SK-N-MC (cell line): ENCODE results near the gene ZDHHC6.
A peak's percentile ranks its signal among the peaks of the same experiment; 100 is the strongest.

Source experiments
- DNase-seq: peaks from one replicate; pipeline ENCODE4 v3.0.0-alpha.2; 2011; ENCODE audit warnings: low read depth, low spot score
- H3K27ac ChIP-seq: fragments of 200-600 bp; sonication (generic); 2 replicates; pipeline ENCODE4 v1.5.1; 2016; ENCODE audit warnings: mixed run types
- H3K36me3 ChIP-seq: fragments of 200-600 bp; sonication (generic); 2 replicates; pipeline ENCODE4 v1.6.1; 2017; ENCODE audit warnings: antibody characterized with exemption, low read length, mixed read lengths; ENCODE audit not compliant: insufficient read depth
- H3K4me3 ChIP-seq: fragments of 200-600 bp; sonication (generic); 2 replicates; pipeline ENCODE4 v1.5.1; 2016
- H3K9ac ChIP-seq: fragments of 200-600 bp; sonication (generic); 2 replicates; pipeline ENCODE4 v1.8.0; 2017; ENCODE audit warnings: mixed run types, mixed read lengths; ENCODE audit not compliant: insufficient read length
- H3K9me3 ChIP-seq: fragments of 200-600 bp; sonication (generic); 2 replicates; pipeline ENCODE4 v1.6.1; 2017; ENCODE audit warnings: low read depth, mild to moderate bottlenecking, antibody characterized with exemption, low read length, moderate library complexity, mixed read lengths
- EZH2 ChIP-seq: fragments of 200-600 bp; sonication (generic); IDR thresholded peaks from one replicate; pipeline ENCODE4 v1.6.1; 2017; ENCODE audit warnings: antibody characterized with exemption
- FOXP2 ChIP-seq: optimal IDR thresholded peaks from 2 replicates; pipeline ENCODE3; 2011; ENCODE audit warnings: mild to moderate bottlenecking, moderate library complexity; ENCODE audit not compliant: insufficient read depth; ENCODE audit errors: extremely low read length, control extremely low read depth
- POLR2AphosphoS5 ChIP-seq: IDR thresholded peaks from 2 replicates; pipeline ENCODE4 v1.6.1; 2012; ENCODE audit warnings: mild to moderate bottlenecking, low read depth, low read length, borderline replicate concordance

Gene ZDHHC6

DNA sequence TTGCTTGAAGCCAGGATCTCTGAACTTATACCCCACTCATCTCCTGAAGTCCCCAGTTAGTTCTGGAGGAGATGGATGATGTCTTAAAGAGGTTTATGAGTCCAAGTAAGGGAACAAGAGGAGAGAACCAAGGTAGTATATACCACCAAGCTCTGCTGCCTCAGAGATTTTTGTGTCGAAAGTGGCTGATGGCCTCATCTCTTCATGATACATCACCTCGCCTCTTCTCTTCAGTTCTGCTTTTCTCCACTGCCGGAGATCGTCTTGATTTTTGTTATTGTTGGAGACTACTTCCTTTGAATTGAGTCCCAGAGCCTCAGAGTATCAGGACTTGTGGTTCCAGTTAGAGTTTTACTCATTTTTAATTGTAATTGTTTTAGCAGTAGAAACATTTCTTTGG is 2.2 kb upstream of the ZDHHC6 start:
- TF ChIP-seq EZH2: no peak
- Histone ChIP-seq H3K36me3 (peaks cover 10% of the 10 kb centered on the region), H3K9ac (no peak overlapping the region), H3K9me3 (no peaks in the 10 kb centered on the region), H3K27ac (no peak overlapping the region), H3K4me3 (no peak overlapping the region)
- no peak for DNase-seq

DNA sequence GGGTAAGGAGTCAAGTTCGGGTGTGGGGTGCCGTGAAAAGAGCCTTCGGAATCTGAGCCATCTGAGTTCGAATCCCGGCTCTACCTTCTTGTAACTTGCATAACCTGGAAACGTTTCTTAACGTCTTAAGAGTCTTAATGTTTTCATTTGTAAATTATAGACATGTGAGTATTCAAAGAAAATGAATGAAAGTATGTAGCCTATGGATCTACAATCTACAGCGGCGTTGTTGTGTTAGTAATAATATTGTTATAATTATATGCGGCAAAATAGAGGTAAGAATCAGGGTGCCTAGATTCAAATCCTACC is 860 bp upstream of the ZDHHC6 start:
- Histone ChIP-seq H3K9me3 (no peaks in the 10 kb centered on the region), H3K4me3 (peak overlapping the region; percentile 91), H3K36me3 (peaks cover 10% of the 10 kb centered on the region), H3K27ac (no peak overlapping the region), H3K9ac (peak overlapping the region; percentile 92)
- no peak for DNase-seq
- TF ChIP-seq EZH2: no peak
- no peak for TF ChIP-seq POLR2AphosphoS5
- no peak for TF ChIP-seq FOXP2

DNA sequence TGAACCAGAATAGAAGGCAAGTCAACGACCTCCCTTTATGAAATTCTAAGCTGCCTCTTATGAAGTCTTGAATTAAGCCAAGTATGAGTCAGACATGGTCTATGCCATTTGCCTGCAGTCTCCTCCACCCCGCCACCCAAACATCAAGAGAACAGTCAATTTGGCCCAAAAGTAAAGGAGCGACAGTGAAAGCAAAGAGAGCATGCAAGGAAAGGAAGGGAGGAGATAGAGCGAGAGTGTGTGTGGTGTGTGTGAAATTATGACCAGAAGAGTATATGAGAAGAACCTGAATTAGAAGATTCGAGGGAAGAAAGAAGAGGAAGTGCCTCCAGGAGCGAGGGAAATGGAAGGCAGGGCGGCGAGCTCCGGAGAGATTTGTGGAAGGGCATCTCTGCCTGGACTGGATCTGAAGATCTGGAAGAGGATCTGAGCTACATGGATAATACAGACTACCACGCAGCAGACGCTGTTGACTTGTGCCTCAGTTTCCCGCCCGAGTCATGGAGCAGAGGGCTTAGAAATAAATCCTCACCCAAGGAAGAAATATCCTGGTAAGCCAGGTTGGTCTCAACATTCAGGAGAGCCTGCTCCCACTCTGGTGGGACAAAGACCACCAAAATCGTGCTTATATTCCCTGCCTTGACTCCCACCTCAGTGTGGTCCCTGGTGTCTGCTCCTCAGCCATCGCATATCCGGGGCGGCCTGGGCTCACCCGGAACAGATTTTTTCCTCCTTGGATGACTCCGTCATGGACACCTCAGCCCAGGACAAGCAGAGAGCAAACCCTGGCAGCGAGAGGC is 459 bp downstream of the ZDHHC6 start:
- no peaks in the 10 kb centered on the region for H3K9me3 ChIP-seq
- H3K9ac ChIP-seq: peak overlapping the region; percentile 92
- peaks cover 10% of the 10 kb centered on the region for H3K36me3 ChIP-seq
- DNase-seq: no peak
- H3K4me3 ChIP-seq: peak overlapping the region; percentile 91
- TF ChIP-seq EZH2 (no peak), POLR2AphosphoS5 (no peak), FOXP2 (no peak)
- H3K27ac ChIP-seq: no peak overlapping the region

DNA sequence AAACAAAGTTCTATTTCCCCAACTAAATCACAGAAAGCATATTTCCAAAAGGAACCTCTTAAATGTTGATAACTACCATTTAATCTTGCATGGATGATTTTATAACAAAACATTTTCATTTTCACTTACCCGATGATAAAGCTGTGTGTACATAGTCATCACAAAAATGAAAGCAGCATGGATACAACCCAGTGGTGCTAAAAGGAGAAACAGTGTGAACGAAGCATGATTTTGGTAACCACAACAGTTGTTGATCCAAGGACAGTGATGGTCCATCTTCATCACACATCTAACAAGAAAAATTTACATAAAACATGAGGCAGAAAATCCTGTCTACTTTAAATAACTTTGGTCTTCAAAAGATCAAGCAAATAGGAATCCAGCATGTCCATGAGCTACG is 4.7 kb downstream of the ZDHHC6 start:
- H3K36me3 ChIP-seq: peaks cover 15% of the 10 kb centered on the region
- no peak overlapping the region for H3K27ac ChIP-seq
- no peak for TF ChIP-seq EZH2
- no peak for TF ChIP-seq FOXP2
- no peak for TF ChIP-seq POLR2AphosphoS5
- H3K9ac ChIP-seq: no peak overlapping the region
- H3K9me3 ChIP-seq: no peaks in the 10 kb centered on the region
- no peak overlapping the region for H3K4me3 ChIP-seq
- DNase-seq: no peak

DNA sequence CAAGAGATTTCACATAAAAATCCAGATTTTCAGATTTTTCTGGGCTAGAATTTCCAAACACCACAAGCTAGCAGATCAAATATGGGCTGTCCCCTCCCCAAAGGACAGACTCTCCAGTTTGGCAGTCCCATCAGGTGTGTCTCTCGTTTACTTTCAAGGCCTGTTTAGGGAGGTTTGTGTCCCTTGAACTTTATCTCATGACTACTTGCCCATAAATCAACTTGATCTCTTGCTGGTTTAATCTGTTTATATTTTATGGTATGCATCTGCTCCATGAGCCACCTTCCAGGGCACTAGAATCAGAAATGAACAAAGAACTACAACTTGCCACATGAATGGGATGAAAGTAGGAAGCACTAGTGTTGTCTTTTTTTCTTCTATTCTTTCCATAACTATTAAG is 5.2 kb downstream of the ZDHHC6 start:
- H3K9ac ChIP-seq: no peak overlapping the region
- no peak overlapping the region for H3K4me3 ChIP-seq
- H3K36me3 ChIP-seq: peaks cover 15% of the 10 kb centered on the region
- no peak for TF ChIP-seq POLR2AphosphoS5
- no peak for TF ChIP-seq FOXP2
- TF ChIP-seq EZH2: no peak
- no peak for DNase-seq
- no peaks in the 10 kb centered on the region for H3K9me3 ChIP-seq
- no peak overlapping the region for H3K27ac ChIP-seq

DNA sequence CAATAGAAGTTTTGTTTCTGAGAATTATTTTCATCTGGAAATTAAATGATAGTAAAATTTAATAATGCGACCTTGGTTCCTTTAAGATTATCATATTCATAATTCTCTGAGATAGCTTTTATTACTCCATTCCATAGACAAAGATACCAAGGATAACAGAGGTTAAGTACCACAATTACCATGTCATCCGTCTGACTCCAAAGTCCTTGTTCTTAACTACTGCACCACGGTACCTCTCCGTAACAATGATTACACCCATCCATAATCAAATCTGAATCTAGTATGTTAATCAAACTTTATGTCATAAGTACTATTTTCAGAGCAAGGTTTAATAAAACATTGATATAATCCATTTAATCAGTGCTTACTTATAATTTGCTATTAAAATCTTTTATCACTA is 8.4 kb downstream of the ZDHHC6 start:
- Histone ChIP-seq H3K36me3 (peaks cover 7% of the 10 kb centered on the region; the same call in 1 of the 2 replicates), H3K4me3 (no peak overlapping the region), H3K9ac (no peak overlapping the region), H3K9me3 (no peaks in the 10 kb centered on the region), H3K27ac (no peak overlapping the region)
- DNase-seq: no peak
- TF ChIP-seq FOXP2: no peak
- no peak for TF ChIP-seq EZH2
- TF ChIP-seq POLR2AphosphoS5: no peak

DNA sequence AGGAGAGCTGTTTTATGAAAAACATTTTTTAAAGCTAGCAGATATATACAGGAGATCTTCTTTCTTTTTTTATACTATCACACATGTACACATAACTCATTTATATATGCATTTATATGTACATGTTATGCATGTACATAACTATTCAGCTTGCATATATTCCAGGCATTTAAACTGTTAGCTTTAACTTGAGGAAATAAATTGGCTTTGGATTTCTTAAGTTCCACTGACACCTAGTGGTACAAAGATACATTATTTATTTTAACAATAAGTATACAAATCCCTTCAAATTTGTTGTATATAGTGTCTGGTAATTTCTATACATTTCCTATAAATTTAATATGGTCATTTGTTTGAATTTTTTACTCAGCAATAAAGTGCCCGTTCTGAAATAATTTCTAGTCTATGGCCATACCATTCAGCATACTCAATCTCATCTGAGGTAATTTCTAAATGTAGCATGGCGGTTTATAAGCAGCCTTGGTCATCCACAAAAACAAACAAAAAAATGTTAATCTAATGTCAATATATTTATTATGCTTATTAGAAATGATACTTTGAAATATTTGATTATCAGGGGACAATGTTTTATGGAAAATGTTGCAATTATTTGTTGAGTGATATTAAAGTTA is 11.6 kb downstream of the ZDHHC6 start:
- no peak overlapping the region for H3K4me3 ChIP-seq
- TF ChIP-seq EZH2 (no peak), FOXP2 (no peak), POLR2AphosphoS5 (no peak)
- no peak overlapping the region for H3K27ac ChIP-seq
- H3K9ac ChIP-seq: no peak overlapping the region
- DNase-seq: no peak
- H3K9me3 ChIP-seq: no peaks in the 10 kb centered on the region
- H3K36me3 ChIP-seq: peaks cover 7% of the 10 kb centered on the region; the same call in 1 of the 2 replicates

DNA sequence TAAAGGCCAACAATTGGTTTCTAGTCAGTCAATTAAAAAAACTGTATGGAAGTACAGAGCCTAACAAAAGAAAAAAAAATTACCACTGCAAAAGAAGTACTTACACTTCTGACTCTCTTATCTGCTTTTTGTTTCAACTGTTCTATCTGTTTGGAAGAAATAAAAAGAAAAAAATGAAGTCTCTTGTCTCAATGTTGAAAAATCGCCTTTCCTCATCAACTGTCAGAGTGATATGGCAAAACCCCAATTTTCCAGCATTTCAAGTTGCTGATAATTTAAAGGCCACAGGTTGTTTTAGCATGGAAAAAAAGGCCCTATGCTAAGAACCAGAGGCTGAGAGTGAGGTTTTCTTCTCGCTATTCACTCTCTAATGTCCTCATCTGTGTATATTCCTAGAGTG is 13.6 kb downstream of the ZDHHC6 start:
- peaks cover 7% of the 10 kb centered on the region; the same call in 1 of the 2 replicates for H3K36me3 ChIP-seq
- TF ChIP-seq EZH2 (no peak), FOXP2 (no peak), POLR2AphosphoS5 (no peak)

More for the DNA sequence above, 13.6 kb downstream of the ZDHHC6 start:
- Histone ChIP-seq H3K27ac (no peak overlapping the region), H3K9ac (no peak overlapping the region), H3K9me3 (no peaks in the 10 kb centered on the region), H3K4me3 (no peak overlapping the region)
- DNase-seq: no peak
